Vagina (tissue), 2 donors: Measurements from ENCODE around the gene SHISA9.

Experiments used
- CTCF ChIP-seq, 3 experiments: fragments of 450-650 bp in 2 of 3; fragments of 200-600 bp in 1 of 3; sonication (generic) in 1 of 3; IDR thresholded peaks; one replicate each; pipeline ENCODE4 v1.5.1; 2017 to 2019; ENCODE audit warnings: antibody characterized with exemption in 3 of 3, mild to moderate bottlenecking in 2 of 3, moderate library complexity in 2 of 3
- POLR2A ChIP-seq, 2 donors: fragments of 450-650 bp; IDR thresholded peaks; one replicate each; pipeline ENCODE4 v1.6.1; 2017; ENCODE audit warnings: antibody characterized with exemption in 2 of 2, mild to moderate bottlenecking in 2 of 2, moderate library complexity in 2 of 2
- POLR2AphosphoS5 ChIP-seq, 2 donors: sonication (generic); formaldehyde crosslinking; IDR thresholded peaks; one replicate each; pipeline ENCODE4 v1.9.0; 2017; ENCODE audit warnings: antibody characterized with exemption in 2 of 2, mild to moderate bottlenecking in 2 of 2, low read depth in 1 of 2; ENCODE audit not compliant: insufficient read depth in 1 of 2

GRCh38 chr16:13270602-13271001 lies 369.2 kb downstream of the SHISA9 start:
- TF ChIP-seq CTCF (IDR thresholded peaks at IDR 0.05): no peak
- no peak for TF ChIP-seq POLR2AphosphoS5 (IDR thresholded peaks at IDR 0.05; ENCODE audit: insufficient read depth in 1 of 2, low read depth in 1 of 2)
- TF ChIP-seq POLR2A (IDR thresholded peaks at IDR 0.05): no peak
